CD4-positive, alpha-beta T cell treated with Interleukin-6 at 100 ng/mL for 8 hours (primary cell): ENCODE data around the gene RBCK1.

Experiments used
- DNase-seq: peaks from one replicate; pipeline ENCODE4 v3.0.0-alpha.2; 2020; ENCODE audit warnings: mixed read lengths, low spot score

RBCK1 gene

DNA sequence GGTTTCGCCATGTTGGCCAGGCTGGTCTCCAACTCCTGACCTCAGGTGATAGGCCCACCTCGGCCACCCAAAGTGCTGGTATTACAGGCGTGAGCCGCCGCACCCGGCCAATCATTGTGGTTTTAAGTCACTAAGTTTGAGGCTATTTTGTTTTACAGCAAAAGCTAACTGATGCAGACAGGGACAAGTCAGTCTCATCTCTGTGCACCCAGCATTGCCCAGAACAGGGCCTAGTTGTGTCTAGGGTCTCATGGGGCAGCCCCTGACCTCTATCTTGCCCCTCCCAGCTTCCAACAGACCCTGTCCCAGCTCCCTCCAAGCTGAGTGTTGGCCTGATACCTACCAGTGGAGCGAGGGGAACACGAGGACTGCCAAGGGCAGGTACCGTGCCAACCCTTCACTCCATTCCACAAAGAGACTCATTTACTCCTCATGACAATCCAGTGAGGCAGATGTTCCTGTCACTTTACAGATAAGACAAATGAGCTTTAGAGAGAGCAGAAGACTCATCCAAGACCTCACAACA lies 8.9 kb upstream of the RBCK1 start:
- no peak for DNase-seq

DNA sequence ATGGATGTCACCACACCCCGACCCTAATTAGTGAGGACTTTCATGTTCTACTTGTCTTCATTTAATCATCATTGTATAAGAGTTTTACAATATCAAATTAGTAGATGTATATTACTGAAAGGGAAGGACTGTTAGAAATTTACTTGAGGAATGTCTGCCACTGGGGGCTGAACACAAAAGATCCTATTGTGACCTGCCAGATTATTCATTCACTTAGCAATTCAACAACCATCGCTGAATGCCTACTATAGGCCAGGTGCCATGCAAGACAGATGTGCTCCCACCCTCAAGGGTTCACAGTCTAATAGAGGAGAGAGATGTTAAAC lies 8.0 kb upstream of the RBCK1 start:
- no peak for DNase-seq

DNA sequence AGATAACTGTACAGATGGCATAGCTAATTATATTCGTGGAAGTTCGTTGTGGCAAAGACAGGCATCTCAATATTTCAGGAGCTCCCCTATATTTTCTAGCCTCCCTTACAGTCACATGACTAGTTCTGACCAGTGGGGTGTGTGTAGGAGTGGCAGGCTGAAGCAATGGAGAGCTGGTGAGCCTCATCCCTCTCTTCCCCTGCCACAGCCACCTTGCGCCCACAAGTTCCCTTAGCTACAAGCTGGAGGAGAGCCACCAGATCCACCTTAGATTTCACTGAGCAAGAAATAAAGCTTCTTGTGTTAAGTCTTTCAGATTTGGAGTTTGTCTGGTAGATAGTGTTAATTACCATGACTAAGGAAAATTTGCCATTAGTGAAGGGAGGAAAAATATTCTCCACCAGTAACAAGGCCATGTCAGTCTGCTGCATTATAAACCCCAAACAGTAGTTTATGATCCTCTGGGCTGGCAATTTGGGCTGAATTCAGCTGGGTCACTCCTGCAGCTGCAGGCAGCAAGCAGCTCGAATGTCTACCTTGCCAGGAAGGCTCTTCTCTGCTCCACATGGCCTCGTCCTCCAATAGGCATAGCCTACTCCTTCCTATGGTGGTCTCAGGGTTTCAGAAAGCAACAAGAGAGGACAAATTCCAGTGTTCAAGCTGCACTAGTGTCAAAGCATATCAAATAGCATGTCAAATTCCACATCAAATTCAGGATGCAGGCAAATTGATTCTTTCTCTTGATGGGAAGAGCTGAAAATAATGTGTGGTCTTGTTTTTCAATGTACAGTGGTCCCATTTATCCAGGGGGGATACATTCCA lies 7.4 kb upstream of the RBCK1 start:
- no peak for DNase-seq

DNA sequence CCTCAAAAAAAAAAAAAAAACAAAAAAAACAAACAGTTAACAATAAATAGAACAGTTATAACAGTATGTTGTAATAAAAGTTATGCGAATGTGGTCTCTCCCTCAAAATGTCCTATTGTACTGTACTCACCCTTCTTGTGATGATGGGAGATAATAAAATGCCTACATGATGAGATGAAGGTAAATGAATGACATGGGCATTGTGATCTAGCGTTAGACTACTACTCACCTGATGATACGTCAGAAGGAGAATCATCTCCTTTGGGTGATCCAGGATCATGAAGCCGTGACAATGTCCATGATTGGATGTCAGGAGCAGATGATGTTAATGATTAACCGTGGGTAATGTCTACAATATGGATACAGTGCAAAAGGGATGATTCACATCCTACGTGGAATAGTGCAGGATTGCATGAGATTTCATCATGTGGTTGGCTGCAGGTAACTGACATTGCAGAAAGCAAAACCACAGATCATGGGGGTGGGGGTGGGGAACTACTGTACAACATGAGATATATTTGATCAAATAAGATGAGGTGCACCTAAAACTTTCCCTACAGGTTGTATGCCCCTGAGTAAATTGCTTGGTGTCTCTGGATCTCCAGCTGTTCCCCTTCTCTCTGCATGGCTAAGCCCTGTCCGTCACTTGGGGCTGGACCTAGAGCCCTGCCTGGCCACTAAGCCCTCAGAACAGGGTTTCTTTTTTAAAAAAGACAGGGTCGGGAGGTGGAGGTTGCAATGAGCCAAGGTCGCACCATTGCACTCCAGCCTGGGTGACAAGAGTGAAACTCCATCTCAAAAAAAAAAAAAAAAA lies 6.2 kb upstream of the RBCK1 start:
- no peak for DNase-seq

DNA sequence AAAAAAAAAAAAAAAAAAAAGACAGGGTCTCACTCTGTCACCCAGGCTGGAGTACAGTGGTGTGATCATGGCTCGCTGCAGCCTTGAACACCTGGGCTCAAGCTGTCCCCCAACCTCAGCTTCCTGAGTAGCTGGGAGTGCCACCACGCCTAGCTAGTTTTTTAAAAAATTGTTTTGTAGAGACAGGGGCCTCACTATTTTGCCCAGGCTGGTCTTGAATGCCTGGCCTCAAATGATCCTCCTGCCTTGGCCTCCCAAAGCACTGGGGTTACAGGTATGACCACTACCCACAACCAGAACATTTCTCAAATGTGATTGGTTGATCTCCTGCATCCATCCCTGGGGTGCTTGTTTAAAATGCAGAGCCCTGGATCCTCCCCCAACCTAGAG lies 5.6 kb upstream of the RBCK1 start:
- DNase-seq, result no peak

DNA sequence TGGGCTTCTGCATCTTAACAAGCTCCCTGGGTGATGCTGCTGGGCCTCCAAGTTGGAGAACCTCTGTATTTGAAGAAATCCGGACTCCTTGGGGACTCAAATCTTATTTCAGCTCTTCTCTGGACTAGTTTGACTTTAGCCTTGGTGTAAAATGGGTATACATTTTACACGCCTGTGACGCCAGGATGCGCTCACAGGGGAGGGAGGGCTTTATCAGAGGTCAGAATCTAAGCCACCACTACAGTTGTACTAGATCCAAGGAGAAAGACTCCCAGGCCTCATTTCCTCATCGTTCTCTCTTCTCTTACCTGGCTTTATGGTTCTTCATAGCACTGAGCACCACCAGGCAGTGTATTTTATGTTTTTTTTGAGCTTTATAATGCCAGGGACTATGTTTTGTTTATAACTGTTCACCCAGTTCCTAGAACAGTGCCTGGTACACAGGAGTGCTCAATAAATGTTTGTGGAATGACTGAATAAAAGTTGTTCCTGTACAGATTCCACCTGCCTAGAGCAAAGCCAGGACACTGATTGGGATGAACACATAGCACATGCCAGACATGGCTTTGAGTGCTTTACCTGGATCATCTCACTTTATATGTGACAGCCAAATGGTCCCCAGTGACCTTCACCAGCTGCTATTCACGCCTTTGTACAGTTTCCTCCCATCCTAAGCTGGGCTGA lies 5.1 kb upstream of the RBCK1 start:
- no peak for DNase-seq

DNA sequence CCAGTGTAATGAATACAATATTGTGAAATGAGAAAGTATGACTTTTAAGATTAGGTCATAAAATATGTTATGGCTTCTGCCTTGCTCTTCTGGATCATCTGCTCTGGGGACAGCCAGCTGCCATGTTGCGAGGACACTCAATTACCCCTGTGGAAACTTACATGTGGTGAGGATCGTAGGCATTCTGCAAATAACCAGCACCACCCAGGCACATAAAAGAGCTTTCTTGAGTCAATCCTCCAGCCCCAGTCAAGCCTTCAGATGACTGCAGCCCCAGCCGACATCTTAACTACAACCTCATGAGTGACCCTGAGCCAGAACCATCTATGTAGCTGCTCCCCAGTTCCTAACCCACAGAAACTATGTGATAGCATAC lies 4.5 kb upstream of the RBCK1 start:
- no peak for DNase-seq

DNA sequence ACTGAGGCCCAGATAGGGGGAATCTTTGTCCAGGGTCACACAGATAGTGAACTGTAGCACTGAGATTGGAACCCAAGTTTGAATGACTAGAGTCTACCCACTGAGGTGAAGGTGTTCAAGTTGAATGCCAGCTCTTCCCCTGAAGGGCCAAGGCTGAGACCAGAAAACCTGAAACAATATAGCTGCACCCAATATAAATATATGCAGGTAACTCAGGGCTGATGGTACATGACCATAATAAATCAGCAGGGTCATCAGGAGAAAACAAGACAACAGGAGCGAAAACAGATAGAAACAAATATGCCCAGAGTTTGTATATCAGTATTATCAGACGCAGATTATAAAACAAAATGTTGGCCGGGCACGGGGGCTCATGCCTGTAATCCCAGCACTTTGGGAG lies 4.0 kb upstream of the RBCK1 start:
- DNase-seq, result no peak

DNA sequence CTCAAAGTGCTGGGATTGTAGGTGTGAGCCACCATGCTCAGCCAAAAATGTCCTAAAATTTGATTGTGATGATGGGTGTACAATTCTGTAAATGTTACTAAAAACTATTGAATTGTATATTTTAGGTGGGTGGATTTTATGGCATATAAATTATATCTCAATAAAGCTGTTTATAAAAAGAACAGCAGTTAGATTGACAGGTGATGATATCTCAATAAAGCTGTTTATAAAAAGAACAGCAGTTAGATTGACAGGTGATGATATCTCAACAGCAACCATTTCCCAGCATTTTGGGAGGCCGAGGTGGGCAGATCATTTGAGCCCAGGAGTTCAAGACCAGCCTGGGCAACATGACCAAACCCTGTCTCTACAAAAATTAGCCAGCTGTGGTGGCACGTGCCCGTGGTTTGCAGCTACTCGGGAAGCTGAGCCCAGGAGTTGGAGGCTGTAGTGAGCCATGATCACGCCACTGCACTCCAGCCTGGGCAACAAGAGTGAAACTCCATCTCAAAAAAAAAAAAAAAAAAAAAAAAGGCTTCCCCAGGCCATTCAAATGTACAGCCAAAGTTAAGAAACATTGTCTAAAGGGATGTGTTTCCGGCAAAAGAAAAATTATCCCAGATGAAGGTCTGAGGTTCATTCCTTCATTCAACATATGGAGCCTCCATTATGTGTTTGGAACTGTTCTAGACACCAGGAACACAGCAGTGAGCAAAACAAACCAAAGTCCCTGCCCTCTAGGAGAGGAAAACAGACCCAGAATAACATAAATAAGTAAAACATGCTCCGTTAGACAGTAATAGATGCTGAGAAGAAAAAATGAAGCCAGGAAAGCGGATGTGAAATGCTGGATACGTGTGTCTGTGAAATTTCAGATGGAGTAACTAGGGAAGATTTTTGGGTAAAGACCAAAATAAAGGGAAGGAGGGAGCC lies 1.6 kb upstream of the RBCK1 start:
- no peak for DNase-seq

DNA sequence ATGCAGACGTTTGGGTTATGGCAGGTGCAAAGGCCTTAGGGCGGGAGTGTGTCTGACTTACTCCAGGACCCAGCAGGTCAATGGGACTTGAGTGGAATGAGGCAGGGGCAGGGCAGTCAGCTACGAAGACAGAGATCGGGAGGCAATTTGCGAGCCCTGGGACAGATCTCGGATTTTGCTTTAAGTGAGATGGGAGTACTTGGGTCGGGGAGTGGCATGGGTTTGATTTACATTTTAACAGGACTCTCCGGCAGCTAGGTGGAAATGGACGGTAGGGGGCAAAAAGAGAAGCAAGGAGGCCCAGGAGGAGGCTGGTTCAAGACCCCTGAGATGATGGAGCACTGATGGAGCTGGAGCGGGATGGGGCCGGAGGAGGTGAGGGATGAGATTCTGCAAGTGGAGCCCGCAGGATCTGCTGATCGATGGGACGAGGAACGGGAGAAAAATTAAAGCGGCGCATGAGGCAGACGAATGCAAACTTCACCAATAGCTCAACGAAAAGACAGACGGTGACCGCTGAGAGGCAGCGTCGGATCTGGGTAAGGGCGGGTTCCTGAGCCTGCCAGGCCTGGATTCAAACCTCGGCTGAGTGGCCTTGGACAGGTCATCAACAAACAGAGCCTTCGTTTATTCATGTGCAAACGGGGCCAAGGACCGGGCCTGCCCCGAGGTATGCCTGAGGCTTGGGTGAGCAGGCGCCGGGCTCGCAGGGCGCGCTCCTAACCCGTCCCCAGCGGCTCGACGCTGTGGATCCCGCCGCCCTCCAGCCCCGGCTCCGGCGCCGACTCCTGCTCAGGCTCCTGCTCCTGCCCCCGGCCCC lies 756 bp upstream of the RBCK1 start:
- peak; percentile 70 for DNase-seq

DNA sequence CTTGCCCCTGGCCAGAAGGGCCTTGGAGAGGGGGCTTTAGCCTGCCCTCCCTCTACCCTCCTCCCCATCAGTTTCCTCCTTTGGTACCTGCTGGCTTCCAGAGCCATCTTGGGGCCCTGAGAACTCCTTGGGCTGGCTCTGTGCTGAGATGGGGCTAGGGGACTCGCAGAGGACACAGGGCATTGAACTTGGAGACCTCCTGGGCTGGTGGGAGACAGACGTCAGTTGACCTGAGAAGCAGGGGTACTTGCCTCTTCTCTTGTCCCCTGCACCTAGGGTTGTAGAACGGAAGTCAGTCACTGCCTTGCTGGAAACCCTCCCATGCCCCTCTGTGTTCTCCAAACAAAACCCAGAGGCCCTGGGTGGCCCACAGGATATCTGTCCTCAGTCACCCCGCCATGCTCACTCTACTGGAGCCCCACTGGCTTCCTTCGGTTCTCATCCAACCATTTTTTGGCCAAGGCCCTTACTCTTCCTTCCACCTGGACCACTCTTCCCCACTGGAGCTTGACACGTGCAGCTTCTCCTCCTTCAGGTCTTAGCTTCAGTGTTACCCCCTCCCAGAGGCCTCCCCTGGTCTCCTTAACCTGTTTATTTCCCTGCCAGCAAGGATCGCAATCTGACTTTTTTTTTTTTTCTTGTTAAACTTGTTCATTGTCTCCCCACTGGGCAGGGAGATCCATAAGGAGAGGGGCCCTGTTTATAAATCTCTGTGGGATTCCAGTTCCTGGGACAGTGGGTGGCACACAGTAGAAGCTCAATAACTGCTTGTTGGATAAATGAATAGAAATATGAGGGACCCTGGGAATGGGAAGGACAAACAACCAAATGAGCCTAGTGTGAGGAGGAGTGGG lies 971 bp downstream of the RBCK1 start:
- DNase-seq, result no peak

DNA sequence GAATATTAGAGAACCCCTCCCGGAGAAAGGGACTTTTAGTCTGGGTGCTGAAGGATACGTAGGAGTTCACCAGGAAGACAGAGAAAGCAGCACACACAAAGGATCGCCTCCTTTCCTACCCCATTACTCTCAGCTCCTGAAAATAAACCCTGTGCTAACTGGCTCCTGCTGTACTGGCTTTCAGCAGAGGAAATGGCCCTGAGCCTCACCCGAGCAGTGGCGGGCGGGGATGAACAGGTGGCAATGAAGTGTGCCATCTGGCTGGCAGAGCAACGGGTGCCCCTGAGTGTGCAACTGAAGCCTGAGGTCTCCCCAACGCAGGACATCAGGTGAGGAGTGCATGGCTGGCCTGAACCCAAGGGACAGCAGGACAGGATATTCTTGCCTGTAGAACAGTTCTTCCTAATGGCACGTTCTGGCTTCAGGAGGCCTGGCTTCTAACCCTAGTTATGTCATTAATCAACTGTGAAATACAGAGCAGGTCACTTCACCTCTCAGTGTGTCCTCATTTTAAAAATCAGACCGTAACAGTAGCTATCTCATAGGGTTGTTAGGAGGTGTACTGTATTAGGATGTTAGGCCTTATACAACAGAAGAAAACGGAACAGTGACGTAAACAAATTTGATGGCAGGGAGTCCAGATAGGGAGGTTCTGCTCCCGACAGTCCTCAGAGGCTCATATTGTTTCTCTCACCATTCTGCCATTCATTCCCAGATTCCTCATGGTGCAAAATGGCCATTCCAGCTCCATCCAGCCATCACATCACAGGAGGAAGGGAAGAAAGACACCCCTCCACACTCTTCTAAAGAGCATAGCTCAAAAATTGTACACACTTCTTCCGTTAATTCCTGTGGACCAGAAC lies 1.8 kb downstream of the RBCK1 start:
- DNase-seq, result no peak

DNA sequence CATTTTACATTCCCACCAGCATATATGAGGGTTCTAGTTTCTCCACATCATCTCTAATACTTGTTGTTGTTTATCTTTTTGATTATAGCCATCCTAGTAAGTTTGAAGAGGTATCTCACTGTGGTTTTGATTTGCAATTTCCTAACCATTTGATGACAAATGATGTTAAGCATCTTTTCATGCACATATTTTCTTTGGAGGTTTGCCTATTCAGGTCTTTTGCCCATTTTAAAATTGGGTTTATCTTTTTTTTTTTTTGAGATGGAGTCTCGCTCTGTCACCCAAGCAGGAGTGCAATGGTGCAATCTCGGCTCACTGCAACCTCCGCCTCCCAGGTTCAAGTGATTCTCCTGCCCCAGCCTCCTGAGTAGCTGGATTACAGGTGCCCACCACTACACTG lies 4.0 kb downstream of the RBCK1 start:
- DNase-seq, result no peak

DNA sequence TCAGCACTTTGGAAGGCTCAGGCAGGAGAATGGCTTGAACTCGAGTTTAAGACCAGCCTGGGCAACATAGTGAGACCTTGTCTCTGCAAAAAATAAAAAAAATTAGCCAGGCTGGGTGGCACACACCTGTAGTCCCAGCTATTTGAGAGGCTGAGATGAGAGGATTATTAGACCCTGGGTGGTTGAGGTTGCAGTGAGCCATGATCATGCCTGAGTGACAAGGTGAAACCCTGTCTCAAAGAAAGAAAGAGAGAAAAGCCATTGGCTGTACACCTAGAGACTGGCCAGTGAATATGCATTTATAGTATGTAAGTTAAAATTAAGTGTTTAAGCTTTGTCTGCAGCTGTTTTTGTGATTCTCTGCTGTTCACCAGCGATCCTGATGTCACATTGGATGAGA lies 6.1 kb downstream of the RBCK1 start:
- no peak for DNase-seq

DNA sequence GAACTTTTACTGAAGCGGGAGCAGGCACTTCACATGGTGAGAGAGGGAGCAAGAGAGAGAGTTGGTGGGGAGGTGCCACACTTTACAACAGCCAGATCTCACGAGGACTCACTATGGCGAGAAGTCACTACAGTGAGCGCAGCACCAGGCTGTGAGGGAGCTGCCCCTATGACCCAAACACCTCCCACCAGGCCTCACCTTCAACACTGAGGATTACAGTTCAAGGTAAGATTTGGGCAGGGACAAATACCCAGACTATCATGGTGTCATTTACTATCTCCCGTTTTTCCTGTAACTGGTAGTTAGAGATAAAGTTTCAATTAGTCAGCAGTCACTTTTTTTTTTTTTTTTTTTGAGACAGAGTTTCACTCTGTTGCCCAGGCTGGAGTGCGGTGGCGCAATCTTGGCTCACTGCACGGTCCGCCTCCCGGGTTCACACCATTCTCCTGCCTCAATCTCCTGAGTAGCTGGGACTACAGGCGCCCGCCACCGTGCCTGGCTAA lies 7.8 kb downstream of the RBCK1 start:
- DNase-seq, result no peak

DNA sequence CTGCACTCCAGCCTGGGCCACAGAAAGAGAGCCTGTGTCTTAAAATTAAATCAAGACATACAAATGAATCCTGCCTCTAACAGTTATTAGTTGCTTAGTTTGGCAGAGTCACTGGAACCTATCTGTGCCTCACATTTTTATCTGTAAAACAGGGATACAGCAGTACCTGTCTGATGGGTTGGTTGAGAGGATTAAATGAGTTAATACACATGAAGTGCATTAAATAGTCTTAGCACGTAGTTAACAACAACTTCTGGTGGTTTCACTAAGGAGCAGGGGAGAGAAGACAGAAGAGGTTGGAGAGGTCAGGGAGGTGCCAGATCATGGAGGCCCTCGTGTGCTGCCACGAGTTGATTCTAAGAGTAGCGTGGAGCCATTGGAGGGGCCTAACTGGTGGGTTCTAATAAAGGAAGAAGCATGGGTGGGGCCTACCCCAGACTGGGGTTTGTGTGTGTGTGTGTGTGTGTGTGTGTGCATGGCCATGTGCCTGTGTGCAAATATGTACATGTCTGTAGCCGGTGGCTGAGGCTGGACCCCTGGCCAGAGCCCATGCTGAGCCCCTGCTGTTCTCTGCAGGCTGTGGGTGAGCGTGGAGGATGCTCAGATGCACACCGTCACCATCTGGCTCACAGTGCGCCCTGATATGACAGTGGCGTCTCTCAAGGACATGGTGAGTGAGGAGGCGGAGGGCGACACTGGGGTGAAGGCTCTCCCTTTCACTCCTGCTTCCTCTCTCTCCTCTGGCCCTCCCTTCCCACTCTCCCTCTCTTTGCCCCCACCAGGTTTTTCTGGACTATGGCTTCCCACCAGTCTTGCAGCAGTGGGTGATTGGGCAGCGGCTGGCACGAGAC lies 9.1 kb downstream of the RBCK1 start:
- DNase-seq, result no peak

DNA sequence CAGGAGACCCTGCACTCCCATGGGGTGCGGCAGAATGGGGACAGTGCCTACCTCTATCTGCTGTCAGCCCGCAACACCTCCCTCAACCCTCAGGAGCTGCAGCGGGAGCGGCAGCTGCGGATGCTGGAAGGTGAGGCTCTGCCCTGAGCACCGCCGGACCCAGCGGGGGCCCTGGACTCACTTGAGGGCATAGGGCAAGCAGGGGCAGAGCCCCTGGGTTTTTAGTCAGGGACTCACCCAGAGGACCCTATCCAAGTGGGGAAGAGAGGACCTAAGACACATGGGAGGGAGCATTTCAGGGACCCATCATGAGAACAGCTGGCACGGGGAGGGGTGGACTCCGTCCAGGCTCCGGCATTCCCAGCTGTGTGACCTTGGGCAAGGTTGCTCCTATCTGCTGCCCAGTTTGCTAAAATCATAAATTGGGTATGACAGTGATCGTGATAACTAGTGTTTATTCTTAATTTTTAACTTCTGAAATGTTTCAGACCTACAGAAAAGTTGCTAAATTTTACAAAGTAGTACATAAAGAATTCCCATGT lies 9.8 kb downstream of the RBCK1 start:
- no peak for DNase-seq
